ENCODE results near the gene HDAC9.
"Not testable (repeated sequence)": the region's sequence is repeated elsewhere in the genome, so short reads cannot be mapped to it uniquely, and the experiment has no call there.

Gene HDAC9

DNA sequence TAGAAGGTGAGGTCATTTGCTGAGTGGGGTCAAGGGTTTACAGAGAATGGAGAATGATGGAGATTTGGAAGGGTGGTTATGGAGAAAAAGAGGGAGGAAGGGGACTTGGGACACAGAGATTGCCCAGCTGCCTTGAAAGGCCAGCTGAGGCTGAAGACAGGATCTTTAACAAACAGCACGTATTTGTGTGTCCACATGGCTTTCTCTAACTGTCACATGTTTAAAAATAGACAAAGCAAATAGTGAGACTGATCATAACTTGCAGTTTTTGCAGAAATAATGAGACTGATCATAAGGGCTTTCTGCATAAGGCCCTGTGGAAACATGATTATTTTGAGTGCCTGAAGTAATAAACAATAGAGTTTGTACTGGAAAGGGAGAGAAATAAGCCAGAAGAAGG is 212.7 kb downstream of the HDAC9 start:
- no peak overlapping the region for H3K27ac ChIP-seq (ENCODE audit: low read length)
- H3K36me3 ChIP-seq (ENCODE audit: control insufficient read depth in 2 of 2, insufficient read depth in 2 of 2, low read length in 2 of 2) = no peaks in the 10 kb centered on the region
- no peak overlapping the region for H3K4me3 ChIP-seq (ENCODE audit: low read length in 2 of 2)
- no peaks in the 10 kb centered on the region for H3K27me3 ChIP-seq (ENCODE audit: control insufficient read depth in 1 of 2, insufficient read depth in 2 of 2, low read length in 2 of 2)
- H3K9me3 ChIP-seq (ENCODE audit: control insufficient read depth in 2 of 2, low read length in 2 of 2) = no peaks in the 10 kb centered on the region
- no peaks in the 10 kb centered on the region for H3K4me1 ChIP-seq (ENCODE audit: control insufficient read depth, insufficient read depth, low read length)
- no peak overlapping the region for H3K9ac ChIP-seq (ENCODE audit: low read length in 2 of 2)

DNA sequence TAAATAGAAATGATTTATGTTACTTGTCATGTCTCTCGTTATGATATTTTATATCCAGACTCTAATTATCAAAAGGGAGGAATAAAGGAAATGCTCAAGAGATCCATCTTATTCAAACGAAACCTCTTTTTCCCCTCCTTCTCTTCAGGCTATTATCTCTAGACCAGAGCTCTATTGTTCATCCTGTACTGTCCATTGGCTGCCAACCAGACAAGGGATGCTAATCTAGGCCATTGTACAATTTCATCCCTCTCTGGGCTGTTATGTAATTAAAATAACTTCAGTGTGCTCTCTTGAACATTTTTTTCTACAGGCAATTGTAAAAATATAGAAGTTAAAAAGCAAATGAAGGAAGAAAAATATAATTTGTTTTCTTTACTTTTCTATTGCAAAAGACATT is 220.4 kb downstream of the HDAC9 start:
- no peaks in the 10 kb centered on the region for H3K9me3 ChIP-seq (ENCODE audit: control insufficient read depth in 2 of 2, low read length in 2 of 2)
- no peaks in the 10 kb centered on the region for H3K4me1 ChIP-seq (ENCODE audit: control insufficient read depth, insufficient read depth, low read length)
- H3K4me3 ChIP-seq (ENCODE audit: low read length in 2 of 2) = no peak overlapping the region

DNA sequence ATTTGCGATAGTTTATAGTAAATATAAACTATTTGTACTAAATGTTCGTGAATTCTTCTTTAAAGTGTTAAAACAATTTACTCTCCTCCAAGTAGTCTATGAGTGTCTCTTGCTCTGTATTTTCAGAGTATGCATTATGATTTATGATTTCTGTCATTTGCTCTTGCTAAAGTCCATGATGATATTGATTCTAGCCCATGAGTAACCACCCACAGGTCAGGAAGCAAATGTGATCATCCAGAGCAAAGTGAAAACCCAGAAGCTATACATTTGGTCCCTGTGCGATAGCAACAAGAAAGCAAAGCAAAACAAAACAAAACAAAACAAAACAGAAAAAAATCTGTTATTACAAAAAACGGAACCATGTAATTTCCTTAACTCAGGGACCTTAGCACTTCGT is 225.9 kb downstream of the HDAC9 start:
- H3K27ac ChIP-seq (ENCODE audit: low read length) = no peak overlapping the region
- no peak overlapping the region for H3K4me3 ChIP-seq (ENCODE audit: low read length in 2 of 2)
- H3K9ac ChIP-seq (ENCODE audit: low read length in 2 of 2) = no peak overlapping the region
- H3K36me3 ChIP-seq (ENCODE audit: control insufficient read depth in 2 of 2, insufficient read depth in 2 of 2, low read length in 2 of 2) = no peaks in the 10 kb centered on the region
- no peaks in the 10 kb centered on the region for H3K4me1 ChIP-seq (ENCODE audit: control insufficient read depth, insufficient read depth, low read length)
- H3K9me3 ChIP-seq (ENCODE audit: control insufficient read depth in 2 of 2, low read length in 2 of 2) = no peaks in the 10 kb centered on the region
- H3K27me3 ChIP-seq (ENCODE audit: control insufficient read depth in 1 of 2, insufficient read depth in 2 of 2, low read length in 2 of 2) = no peaks in the 10 kb centered on the region

More for the DNA sequence above, 220.4 kb downstream of the HDAC9 start:
- Histone ChIP-seq H3K27ac (ENCODE audit: low read length) (no peak overlapping the region), H3K36me3 (ENCODE audit: control insufficient read depth in 2 of 2, insufficient read depth in 2 of 2, low read length in 2 of 2) (no peaks in the 10 kb centered on the region), H3K9ac (ENCODE audit: low read length in 2 of 2) (no peak overlapping the region), H3K27me3 (ENCODE audit: control insufficient read depth in 1 of 2, insufficient read depth in 2 of 2, low read length in 2 of 2) (no peaks in the 10 kb centered on the region)

DNA sequence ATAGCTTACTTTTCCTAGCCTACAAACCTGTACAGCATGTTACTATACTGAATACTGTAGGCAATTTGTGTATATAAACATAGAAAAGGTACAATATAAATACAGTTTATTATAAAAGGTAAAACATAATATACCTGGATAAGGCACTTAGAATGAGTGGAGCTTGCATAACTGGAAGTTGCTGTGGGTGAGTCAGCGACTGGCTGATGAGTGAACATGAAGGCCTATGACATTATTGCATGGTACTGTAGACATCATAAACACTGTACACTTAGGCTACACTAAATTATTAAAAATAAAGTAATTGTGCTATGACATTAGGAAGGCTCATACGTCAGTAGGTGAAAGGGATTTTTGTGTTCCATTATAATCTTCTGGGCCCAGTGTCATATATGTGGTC is 228.8 kb downstream of the HDAC9 start:
- H3K4me3 ChIP-seq (ENCODE audit: low read length in 2 of 2) = no peak overlapping the region
- no peaks in the 10 kb centered on the region for H3K4me1 ChIP-seq (ENCODE audit: control insufficient read depth, insufficient read depth, low read length)
- no peaks in the 10 kb centered on the region for H3K9me3 ChIP-seq (ENCODE audit: control insufficient read depth in 2 of 2, low read length in 2 of 2)
- H3K27ac ChIP-seq (ENCODE audit: low read length) = no peak overlapping the region
- no peaks in the 10 kb centered on the region for H3K36me3 ChIP-seq (ENCODE audit: control insufficient read depth in 2 of 2, insufficient read depth in 2 of 2, low read length in 2 of 2)
- no peak overlapping the region for H3K9ac ChIP-seq (ENCODE audit: low read length in 2 of 2)
- H3K27me3 ChIP-seq (ENCODE audit: control insufficient read depth in 1 of 2, insufficient read depth in 2 of 2, low read length in 2 of 2) = no peaks in the 10 kb centered on the region

DNA sequence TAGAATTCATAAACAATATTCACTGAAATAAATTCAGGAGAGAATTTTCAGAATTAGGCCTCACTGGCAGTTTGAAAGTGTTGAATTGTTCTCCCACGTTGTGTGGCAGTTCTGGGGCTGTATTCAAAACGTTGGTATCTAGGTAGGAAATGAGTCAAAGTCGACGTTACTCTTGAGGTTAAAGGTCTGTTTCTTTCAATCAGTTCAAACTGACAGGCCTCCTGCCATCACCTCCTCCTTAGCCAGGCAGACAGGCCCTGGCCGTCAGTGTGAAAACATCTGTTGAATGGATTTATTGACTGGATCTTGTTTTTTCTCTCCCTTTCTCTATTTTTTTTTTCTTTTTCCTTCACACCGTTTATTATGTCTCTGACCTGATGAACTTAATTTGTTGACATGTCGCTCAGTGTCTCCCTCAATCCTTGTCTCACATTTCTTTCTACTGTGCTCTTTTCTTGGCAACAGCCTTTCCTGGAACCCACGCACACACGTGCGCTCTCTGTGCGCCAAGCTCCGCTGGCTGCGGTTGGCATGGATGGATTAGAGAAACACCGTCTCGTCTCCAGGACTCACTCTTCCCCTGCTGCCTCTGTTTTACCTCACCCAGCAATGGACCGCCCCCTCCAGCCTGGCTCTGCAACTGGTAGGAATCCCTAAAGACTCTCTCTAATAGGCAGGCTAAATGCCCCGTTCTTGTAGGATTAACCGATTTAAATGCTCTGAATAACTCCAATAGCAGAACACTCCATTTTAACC is 231.7 kb downstream of the HDAC9 start:
- Histone ChIP-seq H3K36me3 (ENCODE audit: control insufficient read depth in 2 of 2, insufficient read depth in 2 of 2, low read length in 2 of 2) (no peaks in the 10 kb centered on the region), H3K4me1 (ENCODE audit: control insufficient read depth, insufficient read depth, low read length) (no peaks in the 10 kb centered on the region), H3K4me3 (ENCODE audit: low read length in 2 of 2) (no peak overlapping the region), H3K27ac (ENCODE audit: low read length) (no peak overlapping the region), H3K9me3 (ENCODE audit: control insufficient read depth in 2 of 2, low read length in 2 of 2) (no peaks in the 10 kb centered on the region), H3K9ac (ENCODE audit: low read length in 2 of 2) (no peak overlapping the region), H3K27me3 (ENCODE audit: control insufficient read depth in 1 of 2, insufficient read depth in 2 of 2, low read length in 2 of 2) (no peaks in the 10 kb centered on the region)

DNA sequence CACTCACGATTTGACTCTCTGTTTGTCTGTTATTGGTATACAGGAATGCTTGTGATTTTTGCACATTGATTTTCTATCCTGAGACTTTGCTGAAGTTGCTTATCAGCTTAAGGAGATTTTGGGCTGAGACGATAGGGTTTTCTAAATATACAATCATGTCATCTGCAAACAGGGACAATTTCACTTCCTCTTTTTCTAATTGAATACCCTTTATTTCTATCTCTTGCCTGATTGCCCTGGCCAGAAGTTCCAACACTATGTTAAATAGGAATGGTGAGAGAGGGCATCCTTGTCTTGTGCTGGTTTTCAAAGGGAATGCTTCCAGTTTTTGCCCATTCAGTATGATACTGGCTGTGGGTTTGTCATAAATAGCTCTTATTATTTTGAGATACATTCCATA is 240.5 kb downstream of the HDAC9 start:
- not testable (repeated sequence) for H3K9ac ChIP-seq (ENCODE audit: low read length in 2 of 2); H3K27ac ChIP-seq (ENCODE audit: low read length); H3K4me1 ChIP-seq (ENCODE audit: control insufficient read depth, insufficient read depth, low read length); H3K4me3 ChIP-seq (ENCODE audit: low read length in 2 of 2); H3K27me3 ChIP-seq (ENCODE audit: control insufficient read depth in 1 of 2, insufficient read depth in 2 of 2, low read length in 2 of 2); H3K36me3 ChIP-seq (ENCODE audit: control insufficient read depth in 2 of 2, insufficient read depth in 2 of 2, low read length in 2 of 2); H3K9me3 ChIP-seq (ENCODE audit: control insufficient read depth in 2 of 2, low read length in 2 of 2)

DNA sequence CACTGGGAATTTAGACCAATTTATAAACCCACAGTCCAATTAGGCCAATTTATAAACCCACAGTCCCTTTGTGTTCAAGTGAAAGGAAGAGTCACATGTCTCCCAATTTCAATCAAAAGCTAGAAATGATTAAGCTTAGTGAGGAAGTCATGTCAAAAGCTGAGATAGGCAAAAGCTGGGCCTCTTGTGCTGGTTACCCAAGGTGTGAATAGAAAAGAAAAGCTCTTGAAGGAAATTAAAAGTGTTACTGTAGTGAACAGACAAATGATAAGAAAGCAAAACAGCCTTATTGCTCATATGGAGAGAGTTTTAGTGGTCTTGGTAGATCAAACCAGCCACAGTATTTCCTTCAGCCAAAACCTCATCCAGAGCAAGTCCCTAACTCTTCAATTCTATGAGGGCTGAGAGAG is 245.0 kb downstream of the HDAC9 start:
- Histone ChIP-seq H3K4me1 (ENCODE audit: control insufficient read depth, insufficient read depth, low read length) (no peaks in the 10 kb centered on the region), H3K36me3 (ENCODE audit: control insufficient read depth in 2 of 2, insufficient read depth in 2 of 2, low read length in 2 of 2) (no peaks in the 10 kb centered on the region), H3K27ac (ENCODE audit: low read length) (no peak overlapping the region), H3K9ac (ENCODE audit: low read length in 2 of 2) (no peak overlapping the region), H3K4me3 (ENCODE audit: low read length in 2 of 2) (no peak overlapping the region), H3K27me3 (ENCODE audit: control insufficient read depth in 1 of 2, insufficient read depth in 2 of 2, low read length in 2 of 2) (no peaks in the 10 kb centered on the region), H3K9me3 (ENCODE audit: control insufficient read depth in 2 of 2, low read length in 2 of 2) (no peaks in the 10 kb centered on the region)

DNA sequence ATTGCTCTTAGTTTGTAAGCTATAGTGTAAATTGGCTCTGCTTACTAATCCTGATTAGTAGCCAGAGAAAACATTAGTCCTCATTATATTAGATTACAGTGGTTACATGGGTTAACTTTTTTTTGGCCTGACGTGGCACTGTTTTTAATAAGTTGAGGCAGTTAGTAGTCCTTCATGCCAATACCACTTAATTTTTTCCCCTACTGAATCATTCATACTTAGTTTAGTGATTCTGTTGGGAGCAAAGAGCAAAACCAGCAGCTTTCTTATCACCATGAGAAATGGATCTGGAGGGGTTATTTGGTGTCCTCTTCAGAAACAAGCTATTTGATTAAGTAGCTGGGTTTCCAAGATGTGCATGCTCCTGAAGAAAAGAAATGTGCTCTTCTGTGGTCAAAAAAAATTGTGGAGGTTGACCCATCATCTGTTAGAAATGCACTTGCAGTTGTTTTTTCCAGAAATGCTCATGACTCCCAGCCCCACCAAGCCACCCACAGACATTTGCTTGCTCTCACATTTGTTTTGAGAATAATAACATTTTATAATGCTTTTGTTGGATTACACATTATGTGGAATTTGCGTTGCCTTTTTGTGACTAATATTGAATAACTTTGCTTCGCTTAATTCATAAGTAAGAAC is 258.5 kb downstream of the HDAC9 start:
- no peaks in the 10 kb centered on the region for H3K36me3 ChIP-seq (ENCODE audit: control insufficient read depth in 2 of 2, insufficient read depth in 2 of 2, low read length in 2 of 2)

DNA sequence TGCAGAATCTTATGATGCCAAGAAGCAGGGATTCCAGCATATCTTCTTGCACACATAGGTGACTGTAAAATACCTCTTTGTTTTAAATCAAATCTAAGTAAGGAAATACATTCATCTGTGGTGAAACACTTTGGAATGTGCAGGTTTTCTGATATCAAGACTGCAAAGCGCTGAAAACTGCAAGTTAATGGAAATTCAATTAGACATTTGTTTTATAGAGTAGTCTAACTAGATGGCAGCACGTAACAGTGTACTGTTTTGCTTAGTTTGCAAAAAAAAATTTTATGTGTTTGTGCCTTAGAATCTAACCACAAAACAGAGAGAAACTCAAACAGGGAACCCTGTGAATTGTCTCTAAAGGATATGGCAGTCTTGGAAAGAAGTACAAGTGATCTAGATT is 259.2 kb downstream of the HDAC9 start:
- Histone ChIP-seq H3K27ac (ENCODE audit: low read length) (no peak overlapping the region), H3K4me1 (ENCODE audit: control insufficient read depth, insufficient read depth, low read length) (no peaks in the 10 kb centered on the region), H3K9me3 (ENCODE audit: control insufficient read depth in 2 of 2, low read length in 2 of 2) (no peaks in the 10 kb centered on the region), H3K4me3 (ENCODE audit: low read length in 2 of 2) (no peak overlapping the region), H3K36me3 (ENCODE audit: control insufficient read depth in 2 of 2, insufficient read depth in 2 of 2, low read length in 2 of 2) (no peaks in the 10 kb centered on the region), H3K27me3 (ENCODE audit: control insufficient read depth in 1 of 2, insufficient read depth in 2 of 2, low read length in 2 of 2) (no peaks in the 10 kb centered on the region), H3K9ac (ENCODE audit: low read length in 2 of 2) (no peak overlapping the region)

More for the DNA sequence above, 258.5 kb downstream of the HDAC9 start:
- Histone ChIP-seq H3K4me1 (ENCODE audit: control insufficient read depth, insufficient read depth, low read length) (no peaks in the 10 kb centered on the region), H3K27ac (ENCODE audit: low read length) (no peak overlapping the region), H3K27me3 (ENCODE audit: control insufficient read depth in 1 of 2, insufficient read depth in 2 of 2, low read length in 2 of 2) (no peaks in the 10 kb centered on the region), H3K4me3 (ENCODE audit: low read length in 2 of 2) (no peak overlapping the region), H3K9ac (ENCODE audit: low read length in 2 of 2) (no peak overlapping the region), H3K9me3 (ENCODE audit: control insufficient read depth in 2 of 2, low read length in 2 of 2) (no peaks in the 10 kb centered on the region)

DNA sequence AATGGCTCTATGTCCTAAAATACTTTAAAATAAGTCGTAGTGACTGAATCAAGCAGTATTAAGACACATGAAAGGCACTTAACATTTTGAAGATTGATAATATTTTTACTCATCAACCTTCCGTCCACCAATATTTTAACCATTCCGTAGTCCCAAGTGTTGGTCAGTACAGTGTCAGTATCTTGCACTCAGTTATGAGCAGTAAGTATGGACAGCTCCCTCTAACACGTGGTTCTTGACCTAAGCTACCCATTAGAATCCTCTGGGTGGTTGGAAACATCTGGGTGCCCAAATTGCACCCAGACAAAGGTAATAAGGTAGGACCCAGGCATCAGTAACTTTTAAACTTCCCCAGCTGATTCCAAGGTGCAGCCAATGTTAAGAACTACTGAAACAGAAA is 260.2 kb downstream of the HDAC9 start:
- H3K9me3 ChIP-seq (ENCODE audit: control insufficient read depth in 2 of 2, low read length in 2 of 2) = no peaks in the 10 kb centered on the region
- no peaks in the 10 kb centered on the region for H3K36me3 ChIP-seq (ENCODE audit: control insufficient read depth in 2 of 2, insufficient read depth in 2 of 2, low read length in 2 of 2)
- H3K4me1 ChIP-seq (ENCODE audit: control insufficient read depth, insufficient read depth, low read length) = no peaks in the 10 kb centered on the region
- H3K4me3 ChIP-seq (ENCODE audit: low read length in 2 of 2) = no peak overlapping the region
- no peak overlapping the region for H3K9ac ChIP-seq (ENCODE audit: low read length in 2 of 2)
- no peaks in the 10 kb centered on the region for H3K27me3 ChIP-seq (ENCODE audit: control insufficient read depth in 1 of 2, insufficient read depth in 2 of 2, low read length in 2 of 2)
- no peak overlapping the region for H3K27ac ChIP-seq (ENCODE audit: low read length)

DNA sequence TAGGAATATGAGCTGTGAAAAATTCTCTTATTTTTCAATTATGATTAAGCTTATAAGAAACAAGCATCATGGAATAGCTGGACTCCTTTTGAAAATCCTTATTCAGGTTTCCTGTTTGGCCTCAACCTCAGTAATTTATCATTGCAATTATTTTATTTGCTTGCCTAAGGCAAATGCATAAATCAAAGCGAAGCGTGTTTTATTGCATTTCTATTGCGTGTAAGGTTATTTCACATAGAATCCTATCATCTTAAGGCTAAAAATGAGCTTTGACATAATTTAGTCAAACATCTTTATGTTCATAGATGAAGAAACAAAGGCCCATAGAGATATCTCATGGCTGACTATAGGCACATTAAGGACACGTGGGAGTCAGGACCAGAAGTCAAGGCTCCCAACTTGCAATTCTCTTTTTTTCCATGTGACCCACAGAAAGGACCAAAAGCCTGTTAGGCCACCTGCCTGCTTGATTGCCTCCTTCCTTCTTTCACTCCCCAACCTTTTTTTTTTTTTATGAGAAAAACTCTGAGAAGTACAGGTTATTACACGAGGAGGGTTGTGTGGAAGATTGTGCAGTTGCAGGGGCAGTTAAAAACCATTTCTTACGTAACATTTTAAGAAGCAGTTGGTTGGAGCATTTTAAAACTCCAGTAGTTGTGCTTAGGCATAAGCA is 261.0 kb downstream of the HDAC9 start:
- Histone ChIP-seq H3K27ac (ENCODE audit: low read length) (no peak overlapping the region), H3K9ac (ENCODE audit: low read length in 2 of 2) (no peak overlapping the region), H3K4me1 (ENCODE audit: control insufficient read depth, insufficient read depth, low read length) (no peaks in the 10 kb centered on the region), H3K9me3 (ENCODE audit: control insufficient read depth in 2 of 2, low read length in 2 of 2) (no peaks in the 10 kb centered on the region), H3K36me3 (ENCODE audit: control insufficient read depth in 2 of 2, insufficient read depth in 2 of 2, low read length in 2 of 2) (no peaks in the 10 kb centered on the region), H3K27me3 (ENCODE audit: control insufficient read depth in 1 of 2, insufficient read depth in 2 of 2, low read length in 2 of 2) (no peaks in the 10 kb centered on the region), H3K4me3 (ENCODE audit: low read length in 2 of 2) (no peak overlapping the region)
